PFSK-1 (cell line): ENCODE measurements around the gene KNG1.

Experiments used
- FOXP2 ChIP-seq: optimal IDR thresholded peaks from 2 replicates; pipeline ENCODE3; 2011; ENCODE audit warnings: borderline replicate concordance, control low read depth, inconsistent platforms; ENCODE audit not compliant: insufficient read depth; ENCODE audit errors: extremely low read length, extremely low read depth
- POLR2AphosphoS5 ChIP-seq: IDR thresholded peaks from 2 replicates; pipeline ENCODE4 v1.6.1; 2012; ENCODE audit warnings: low read depth, mild to moderate bottlenecking, control low read depth, low read length, moderate library complexity
- SIN3A ChIP-seq: IDR thresholded peaks from 2 replicates; pipeline ENCODE4 v1.6.1; 2012; ENCODE audit warnings: mild to moderate bottlenecking, low read length, moderate library complexity, borderline replicate concordance; ENCODE audit not compliant: insufficient read depth
- TAF1 ChIP-seq: IDR thresholded peaks from 2 replicates; pipeline ENCODE4 v1.6.1; 2012; ENCODE audit warnings: low read length, control low read depth, borderline replicate concordance; ENCODE audit not compliant: insufficient read depth
- TF ChIP-seq, protein P1 (sequence below), 2 experiments: IDR thresholded peaks; 2 replicates each; pipeline versions ENCODE4 v1.6.1 to v1.8.0; 2011 to 2012; ENCODE audit warnings: low read depth in 2 of 2, low read length in 2 of 2, control low read depth in 1 of 2, inconsistent platforms in 1 of 2, mild to moderate bottlenecking in 1 of 2, moderate library complexity in 1 of 2; ENCODE audit not compliant: insufficient read depth in 1 of 2

Gene KNG1

DNA sequence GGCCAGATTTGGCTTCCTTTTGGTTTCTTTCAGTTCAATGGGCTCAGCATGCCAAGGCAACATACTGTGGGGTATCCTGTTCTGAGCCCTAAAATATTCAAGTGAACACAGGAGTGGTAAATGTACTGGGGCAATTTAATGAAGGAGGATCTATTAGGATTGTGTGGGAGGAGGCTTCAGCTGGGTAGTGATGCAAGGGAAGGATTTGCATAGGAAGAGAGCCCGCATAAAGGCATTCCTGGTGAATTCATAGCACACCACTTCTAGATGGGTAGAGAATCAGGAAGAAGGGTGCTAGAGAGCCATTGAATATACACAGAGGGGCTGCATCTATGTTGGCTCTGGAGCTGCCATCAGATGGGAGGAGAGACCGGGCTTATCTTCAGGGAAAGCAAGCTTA, 20.6 kb upstream of the KNG1 start:
- TF ChIP-seq, protein P1, sequence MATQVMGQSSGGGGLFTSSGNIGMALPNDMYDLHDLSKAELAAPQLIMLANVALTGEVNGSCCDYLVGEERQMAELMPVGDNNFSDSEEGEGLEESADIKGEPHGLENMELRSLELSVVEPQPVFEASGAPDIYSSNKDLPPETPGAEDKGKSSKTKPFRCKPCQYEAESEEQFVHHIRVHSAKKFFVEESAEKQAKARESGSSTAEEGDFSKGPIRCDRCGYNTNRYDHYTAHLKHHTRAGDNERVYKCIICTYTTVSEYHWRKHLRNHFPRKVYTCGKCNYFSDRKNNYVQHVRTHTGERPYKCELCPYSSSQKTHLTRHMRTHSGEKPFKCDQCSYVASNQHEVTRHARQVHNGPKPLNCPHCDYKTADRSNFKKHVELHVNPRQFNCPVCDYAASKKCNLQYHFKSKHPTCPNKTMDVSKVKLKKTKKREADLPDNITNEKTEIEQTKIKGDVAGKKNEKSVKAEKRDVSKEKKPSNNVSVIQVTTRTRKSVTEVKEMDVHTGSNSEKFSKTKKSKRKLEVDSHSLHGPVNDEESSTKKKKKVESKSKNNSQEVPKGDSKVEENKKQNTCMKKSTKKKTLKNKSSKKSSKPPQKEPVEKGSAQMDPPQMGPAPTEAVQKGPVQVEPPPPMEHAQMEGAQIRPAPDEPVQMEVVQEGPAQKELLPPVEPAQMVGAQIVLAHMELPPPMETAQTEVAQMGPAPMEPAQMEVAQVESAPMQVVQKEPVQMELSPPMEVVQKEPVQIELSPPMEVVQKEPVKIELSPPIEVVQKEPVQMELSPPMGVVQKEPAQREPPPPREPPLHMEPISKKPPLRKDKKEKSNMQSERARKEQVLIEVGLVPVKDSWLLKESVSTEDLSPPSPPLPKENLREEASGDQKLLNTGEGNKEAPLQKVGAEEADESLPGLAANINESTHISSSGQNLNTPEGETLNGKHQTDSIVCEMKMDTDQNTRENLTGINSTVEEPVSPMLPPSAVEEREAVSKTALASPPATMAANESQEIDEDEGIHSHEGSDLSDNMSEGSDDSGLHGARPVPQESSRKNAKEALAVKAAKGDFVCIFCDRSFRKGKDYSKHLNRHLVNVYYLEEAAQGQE (IDR thresholded peaks at IDR 0.05; ENCODE audit: insufficient read depth in 1 of 2, low read depth in 2 of 2, low read length in 2 of 2): no peak
- TF ChIP-seq TAF1 (no peak), POLR2AphosphoS5 (no peak), SIN3A (no peak), FOXP2 (no peak)

DNA sequence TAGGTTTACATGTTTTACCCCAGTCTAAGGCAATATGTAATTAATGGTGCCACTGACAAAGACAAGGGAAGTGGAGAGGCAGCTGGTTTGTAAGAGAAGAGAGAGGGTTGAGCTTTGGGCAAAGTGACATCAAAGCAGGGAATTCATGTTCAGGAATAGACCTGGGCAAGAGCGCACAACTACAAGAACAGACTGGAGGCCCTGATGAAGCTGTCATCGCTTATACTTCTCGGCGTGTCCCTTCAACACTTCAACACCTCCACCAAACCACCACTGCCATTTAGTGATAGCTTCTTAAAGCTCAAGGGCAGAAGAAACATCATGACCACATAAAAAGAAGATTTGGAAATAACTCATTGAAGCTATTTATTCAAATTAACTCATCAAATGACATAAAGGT, 19.6 kb upstream of the KNG1 start:
- TF ChIP-seq, protein P1 (IDR thresholded peaks at IDR 0.05; ENCODE audit: insufficient read depth in 1 of 2, low read depth in 2 of 2, low read length in 2 of 2): no peak
- no peak for TF ChIP-seq SIN3A

DNA sequence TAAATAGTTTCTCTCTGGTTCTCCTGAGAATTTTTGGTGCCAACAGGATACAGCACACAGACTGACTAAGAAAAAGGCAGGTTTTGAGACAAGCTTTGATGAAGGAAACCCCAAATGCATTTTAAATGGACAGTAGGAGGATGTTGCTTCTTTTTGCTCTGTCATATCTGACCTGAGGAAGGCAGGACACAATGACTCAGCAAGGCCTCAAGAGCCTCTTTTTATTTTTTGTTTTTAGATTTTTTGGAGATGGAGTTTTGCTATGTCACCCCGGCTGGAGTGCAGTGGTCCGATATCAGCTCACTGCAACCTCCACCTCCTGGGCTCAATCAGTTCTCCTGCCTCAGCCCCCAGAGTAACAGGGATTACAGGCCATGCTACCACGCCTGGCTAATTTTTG, 16.9 kb upstream of the KNG1 start:
- TF ChIP-seq SIN3A: no peak
- TF ChIP-seq, protein P1 (IDR thresholded peaks at IDR 0.05; ENCODE audit: insufficient read depth in 1 of 2, low read depth in 2 of 2, low read length in 2 of 2): no peak
- no peak for TF ChIP-seq POLR2AphosphoS5
- TF ChIP-seq FOXP2: no peak
- TF ChIP-seq TAF1: no peak

DNA sequence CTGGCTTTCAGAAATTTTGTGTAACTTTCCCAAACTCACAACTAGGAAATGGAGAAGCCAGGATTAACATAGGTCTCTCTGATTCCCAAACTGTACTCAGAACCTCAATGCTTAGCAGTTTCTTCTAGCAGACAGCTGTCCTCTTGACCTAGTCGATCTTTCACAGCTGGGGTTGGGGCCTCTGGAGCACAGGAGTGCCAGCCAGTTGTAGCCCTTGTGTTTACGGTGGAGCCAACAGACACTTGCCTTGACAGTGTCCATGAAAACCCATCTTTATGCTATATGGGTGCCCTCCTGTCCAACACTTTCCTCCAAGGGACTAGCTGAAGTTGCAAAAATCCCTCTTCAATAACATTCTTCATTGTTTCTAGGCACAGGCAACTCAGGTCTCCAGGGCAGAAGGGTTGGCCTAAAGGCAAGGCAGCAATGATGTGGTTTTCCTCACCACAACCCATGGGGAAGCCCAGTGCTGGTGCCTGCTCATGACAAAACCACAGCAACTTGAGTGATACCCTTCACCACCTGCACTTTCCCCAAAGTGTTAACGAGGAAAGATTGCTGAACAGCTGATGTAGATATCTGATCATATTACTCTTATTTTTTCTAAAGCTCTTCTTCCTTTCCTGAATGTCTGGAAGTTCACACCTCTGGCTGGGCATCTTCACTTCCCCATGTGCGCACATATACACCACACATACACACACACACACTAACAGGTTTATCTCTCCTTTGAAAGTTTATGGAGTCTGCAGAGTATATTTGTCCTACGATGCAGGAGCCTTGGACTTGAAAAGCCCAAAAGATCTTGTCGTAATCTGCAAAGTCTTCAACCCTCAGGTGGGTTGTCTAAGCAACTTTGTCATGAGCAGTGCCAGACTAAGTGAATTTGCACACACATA, 11.0 kb upstream of the KNG1 start:
- no peak for TF ChIP-seq POLR2AphosphoS5
- no peak for TF ChIP-seq TAF1
- no peak for TF ChIP-seq FOXP2
- TF ChIP-seq, protein P1 (IDR thresholded peaks at IDR 0.05; ENCODE audit: insufficient read depth in 1 of 2, low read depth in 2 of 2, low read length in 2 of 2): no peak
- TF ChIP-seq SIN3A: no peak
